H1 (cell line): ENCODE measurements around the gene NCF2. TPM values are rescaled to one million over a fixed set of nuclear protein-coding genes. Genes with fewer than 3 reads are reported as not detected.

ENCODE experiments used
- CEBPB ChIP-seq: IDR thresholded peaks from 2 replicates; pipeline ENCODE4 v1.6.1; 2012; ENCODE audit warnings: low read depth, low read length
- CHD7 ChIP-seq: fragments of 300-600 bp; sonication (generic); IDR thresholded peaks from 2 replicates; pipeline ENCODE4 v1.7.1; 2012; ENCODE audit warnings: low read length, moderate library complexity, mild to moderate bottlenecking, inconsistent platforms; ENCODE audit not compliant: insufficient replicate concordance
- EZH2 ChIP-seq: fragments of 200-600 bp; sonication (generic); IDR thresholded peaks from 2 replicates; pipeline ENCODE4 v1.7.1; 2012; ENCODE audit warnings: low read depth, mild to moderate bottlenecking, moderate library complexity, low read length, inconsistent platforms; ENCODE audit not compliant: severe bottlenecking
- JUN ChIP-seq: IDR thresholded peaks from 2 replicates; pipeline ENCODE4 v1.6.1; 2011; ENCODE audit warnings: low read depth, mild to moderate bottlenecking, improper control_type of control experiment, low read length
- PHF8 ChIP-seq: fragments of 200-600 bp; sonication (generic); conservative IDR thresholded peaks from 2 replicates; pipeline ENCODE4 v1.7.1; 2012; ENCODE audit warnings: low read depth, mild to moderate bottlenecking, inconsistent platforms, low read length, moderate library complexity
- POLR2A ChIP-seq, 2 experiments: IDR thresholded peaks; 1 replicate in 1 of 2; 2 replicates in 1 of 2; pipeline ENCODE4 v1.6.1; 2011; ENCODE audit warnings: low read depth in 2 of 2, low read length in 2 of 2, mild to moderate bottlenecking in 2 of 2; ENCODE audit errors: control extremely low read depth in 1 of 2
- POLR2AphosphoS5 ChIP-seq: IDR thresholded peaks from 2 replicates; pipeline ENCODE4 v1.6.1; 2011; ENCODE audit warnings: low read depth, low read length
- polyA plus RNA-seq, 7 experiments: library from polyadenylated mRNA; depleted of rRNA in 3 of 7; stranded (reverse) in 5 of 7; unstranded in 2 of 7; fragments of >200 nt in 5 of 7; fragments of 200-250 nt in 2 of 7; gene quantifications; 1 replicate in 5 of 7; 2 replicates in 1 of 7; 4 replicates in 1 of 7; pipeline versions ENCODE4 v1.2.1 to v1.2.3, GENCODE V29; 2011 to 2013; ENCODE audit warnings: missing spikeins in 2 of 7, mixed read lengths in 2 of 7
- total RNA-seq: library from RNA; stranded (reverse); fragmentation: NEBNext Ultra II Directional; extraction: Animal tissue kit (Norgen Biotek cat#: 25700); gene quantifications from 2 replicates; pipeline ENCODE4 v1.2.1, GENCODE V29; 2021

NCF2 gene
- total and polyA plus RNA-seq, 2 of the 8 experiments (the other 6 are each of a cell fraction or from before 2014, with no cell fraction given): not detected

- TF ChIP-seq CHD7 (no peak), JUN (no peak), PHF8 (no peak), EZH2 (no peak), CEBPB (no peak), POLR2A (IDR thresholded peaks at IDR 0.05; ENCODE audit: control extremely low read depth in 1 of 2, low read depth in 2 of 2, low read length in 2 of 2) (no peak), POLR2AphosphoS5 (no peak)
These were observed 17.2 kb upstream of the NCF2 start (continued) for GRCh38 chr1:183607322-183607980.
